Peyer's patch (tissue), 4 donors: ENCODE results near the gene ZSCAN9.

Experiments used
- POLR2A ChIP-seq, 2 donors: fragments of 450-650 bp; IDR thresholded peaks; one replicate each; pipeline ENCODE4 v1.5.1; 2017; ENCODE audit warnings: antibody characterized with exemption in 2 of 2, mild to moderate bottlenecking in 2 of 2, moderate library complexity in 2 of 2
- TF ChIP-seq, protein P1 (sequence below), 6 experiments: fragments of 450-650 bp in 4 of 6; fragments of 200-600 bp in 2 of 6; sonication (generic) in 1 of 6; IDR thresholded peaks; one replicate each; pipeline ENCODE4 v1.5.1; 2017 to 2019; ENCODE audit warnings: antibody characterized with exemption in 6 of 6, mild to moderate bottlenecking in 3 of 6, moderate library complexity in 1 of 6

DNA sequence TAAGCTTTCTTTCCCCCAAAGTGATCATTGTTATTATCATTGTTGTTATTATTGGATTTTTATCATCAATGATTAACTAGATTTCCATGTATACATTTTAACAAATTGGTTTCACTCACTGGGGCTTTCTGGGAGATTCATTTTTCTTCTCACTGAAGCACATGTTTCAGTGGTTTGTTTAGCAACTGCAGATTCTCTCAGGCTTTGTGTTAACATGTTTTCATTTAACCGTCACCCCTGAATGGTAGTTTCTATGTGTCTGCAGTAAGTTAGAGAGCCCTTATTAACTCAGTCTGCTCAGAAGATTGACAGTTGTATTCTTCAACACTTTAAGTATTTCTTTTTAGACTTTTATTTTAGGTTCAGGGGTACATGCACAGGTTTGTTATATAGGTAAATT is 14.6 kb downstream of the ZSCAN9 start:
- TF ChIP-seq, protein P1, sequence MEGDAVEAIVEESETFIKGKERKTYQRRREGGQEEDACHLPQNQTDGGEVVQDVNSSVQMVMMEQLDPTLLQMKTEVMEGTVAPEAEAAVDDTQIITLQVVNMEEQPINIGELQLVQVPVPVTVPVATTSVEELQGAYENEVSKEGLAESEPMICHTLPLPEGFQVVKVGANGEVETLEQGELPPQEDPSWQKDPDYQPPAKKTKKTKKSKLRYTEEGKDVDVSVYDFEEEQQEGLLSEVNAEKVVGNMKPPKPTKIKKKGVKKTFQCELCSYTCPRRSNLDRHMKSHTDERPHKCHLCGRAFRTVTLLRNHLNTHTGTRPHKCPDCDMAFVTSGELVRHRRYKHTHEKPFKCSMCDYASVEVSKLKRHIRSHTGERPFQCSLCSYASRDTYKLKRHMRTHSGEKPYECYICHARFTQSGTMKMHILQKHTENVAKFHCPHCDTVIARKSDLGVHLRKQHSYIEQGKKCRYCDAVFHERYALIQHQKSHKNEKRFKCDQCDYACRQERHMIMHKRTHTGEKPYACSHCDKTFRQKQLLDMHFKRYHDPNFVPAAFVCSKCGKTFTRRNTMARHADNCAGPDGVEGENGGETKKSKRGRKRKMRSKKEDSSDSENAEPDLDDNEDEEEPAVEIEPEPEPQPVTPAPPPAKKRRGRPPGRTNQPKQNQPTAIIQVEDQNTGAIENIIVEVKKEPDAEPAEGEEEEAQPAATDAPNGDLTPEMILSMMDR (IDR thresholded peaks at IDR 0.05): no peak
- no peak for TF ChIP-seq POLR2A (IDR thresholded peaks at IDR 0.05)
